ENCODE measurements around the gene GLI3.

The GLI3 gene

DNA sequence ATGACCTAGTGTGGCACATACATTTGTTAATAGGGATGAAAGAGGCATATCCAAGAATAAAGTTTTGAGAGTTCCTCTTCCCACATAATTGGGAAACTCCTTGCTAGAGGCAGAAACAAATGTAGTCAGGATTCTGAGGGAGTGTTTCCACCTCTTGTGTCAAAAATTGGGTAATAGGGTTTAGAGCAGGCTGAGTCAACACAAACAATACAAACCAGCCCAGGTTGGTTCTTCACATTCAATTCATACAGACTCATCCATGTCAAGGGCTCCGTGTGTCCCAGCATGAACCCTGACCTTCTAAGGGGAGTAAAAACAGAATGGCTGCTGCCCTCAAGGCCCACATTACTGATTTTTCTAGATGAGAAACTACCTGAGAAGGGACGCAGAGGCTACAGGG is 75.3 kb downstream of the GLI3 start:
- Histone ChIP-seq H3K27me3 (ENCODE audit: insufficient read depth, low read length, poor library complexity, severe bottlenecking) (no peaks in the 10 kb centered on the region), H2AFZ (ENCODE audit: low read length) (no peak overlapping the region), H3K36me3 (ENCODE audit: insufficient read depth, low read length) (no peaks in the 10 kb centered on the region), H3K4me3 (ENCODE audit: low read length, poor library complexity, severe bottlenecking) (no peak overlapping the region), H3K9ac (ENCODE audit: low read depth, low read length, poor library complexity, severe bottlenecking) (no peak overlapping the region), H3K4me2 (ENCODE audit: low read depth, low read length, poor library complexity, severe bottlenecking) (no peak overlapping the region), H4K20me1 (ENCODE audit: insufficient read depth, low read length, poor library complexity, severe bottlenecking) (no peaks in the 10 kb centered on the region), H3K79me2 (ENCODE audit: insufficient read depth, low read length) (no peaks in the 10 kb centered on the region), H3K4me1 (ENCODE audit: insufficient read depth, low read length, poor library complexity, severe bottlenecking) (no peaks in the 10 kb centered on the region), H3F3A (ENCODE audit: low read depth) (no peaks in the 10 kb centered on the region), H3K9me2 (replicated peaks; ENCODE audit: low read depth, low read length) (no peaks in the 10 kb centered on the region), H3K9me3 (ENCODE audit: insufficient read depth, low read depth, low read length) (no peaks in the 10 kb centered on the region)
- no peak for TF ChIP-seq EZH2phosphoT487 (IDR thresholded peaks at IDR 0.05; ENCODE audit: borderline replicate concordance)
- TF ChIP-seq, protein P1, sequence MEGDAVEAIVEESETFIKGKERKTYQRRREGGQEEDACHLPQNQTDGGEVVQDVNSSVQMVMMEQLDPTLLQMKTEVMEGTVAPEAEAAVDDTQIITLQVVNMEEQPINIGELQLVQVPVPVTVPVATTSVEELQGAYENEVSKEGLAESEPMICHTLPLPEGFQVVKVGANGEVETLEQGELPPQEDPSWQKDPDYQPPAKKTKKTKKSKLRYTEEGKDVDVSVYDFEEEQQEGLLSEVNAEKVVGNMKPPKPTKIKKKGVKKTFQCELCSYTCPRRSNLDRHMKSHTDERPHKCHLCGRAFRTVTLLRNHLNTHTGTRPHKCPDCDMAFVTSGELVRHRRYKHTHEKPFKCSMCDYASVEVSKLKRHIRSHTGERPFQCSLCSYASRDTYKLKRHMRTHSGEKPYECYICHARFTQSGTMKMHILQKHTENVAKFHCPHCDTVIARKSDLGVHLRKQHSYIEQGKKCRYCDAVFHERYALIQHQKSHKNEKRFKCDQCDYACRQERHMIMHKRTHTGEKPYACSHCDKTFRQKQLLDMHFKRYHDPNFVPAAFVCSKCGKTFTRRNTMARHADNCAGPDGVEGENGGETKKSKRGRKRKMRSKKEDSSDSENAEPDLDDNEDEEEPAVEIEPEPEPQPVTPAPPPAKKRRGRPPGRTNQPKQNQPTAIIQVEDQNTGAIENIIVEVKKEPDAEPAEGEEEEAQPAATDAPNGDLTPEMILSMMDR (conservative IDR thresholded peaks at IDR 0.05; ENCODE audit: low read length) = no peak

DNA sequence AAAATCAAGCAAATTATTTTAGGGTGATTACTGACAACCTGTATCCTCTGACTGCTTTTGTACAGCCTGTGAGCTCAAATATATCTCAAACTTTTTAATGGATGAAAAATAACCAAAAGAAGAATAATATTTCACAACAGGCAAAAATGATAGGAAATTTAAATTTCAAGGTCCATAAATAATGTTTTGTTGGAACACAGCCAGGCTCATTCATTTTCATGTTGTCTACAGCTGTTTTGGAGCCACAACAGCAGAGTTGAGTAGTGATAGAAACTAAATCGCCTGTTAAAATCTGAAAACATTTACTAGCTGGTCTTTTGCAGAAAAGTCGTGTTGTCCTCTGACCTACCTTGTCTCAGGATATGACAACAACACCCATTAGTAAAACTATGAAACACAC is 75.9 kb downstream of the GLI3 start:
- H3K4me1 ChIP-seq (ENCODE audit: insufficient read depth, low read length, poor library complexity, severe bottlenecking) = no peaks in the 10 kb centered on the region
- H3K4me3 ChIP-seq (ENCODE audit: low read length, poor library complexity, severe bottlenecking) = no peak overlapping the region
- no peak overlapping the region for H2AFZ ChIP-seq (ENCODE audit: low read length)
- TF ChIP-seq, protein P1 (conservative IDR thresholded peaks at IDR 0.05; ENCODE audit: low read length) = no peak
- no peak for TF ChIP-seq EZH2phosphoT487 (IDR thresholded peaks at IDR 0.05; ENCODE audit: borderline replicate concordance)
- H3K27me3 ChIP-seq (ENCODE audit: insufficient read depth, low read length, poor library complexity, severe bottlenecking) = no peaks in the 10 kb centered on the region
- H3K79me2 ChIP-seq (ENCODE audit: insufficient read depth, low read length) = no peaks in the 10 kb centered on the region
- H3F3A ChIP-seq (ENCODE audit: low read depth) = no peaks in the 10 kb centered on the region
- H4K20me1 ChIP-seq (ENCODE audit: insufficient read depth, low read length, poor library complexity, severe bottlenecking) = no peaks in the 10 kb centered on the region
- no peak overlapping the region for H3K4me2 ChIP-seq (ENCODE audit: low read depth, low read length, poor library complexity, severe bottlenecking)
- H3K9me2 ChIP-seq (replicated peaks; ENCODE audit: low read depth, low read length) = no peaks in the 10 kb centered on the region
- no peak overlapping the region for H3K9ac ChIP-seq (ENCODE audit: low read depth, low read length, poor library complexity, severe bottlenecking)
- no peaks in the 10 kb centered on the region for H3K36me3 ChIP-seq (ENCODE audit: insufficient read depth, low read length)
- no peaks in the 10 kb centered on the region for H3K9me3 ChIP-seq (ENCODE audit: insufficient read depth, low read depth, low read length)

DNA sequence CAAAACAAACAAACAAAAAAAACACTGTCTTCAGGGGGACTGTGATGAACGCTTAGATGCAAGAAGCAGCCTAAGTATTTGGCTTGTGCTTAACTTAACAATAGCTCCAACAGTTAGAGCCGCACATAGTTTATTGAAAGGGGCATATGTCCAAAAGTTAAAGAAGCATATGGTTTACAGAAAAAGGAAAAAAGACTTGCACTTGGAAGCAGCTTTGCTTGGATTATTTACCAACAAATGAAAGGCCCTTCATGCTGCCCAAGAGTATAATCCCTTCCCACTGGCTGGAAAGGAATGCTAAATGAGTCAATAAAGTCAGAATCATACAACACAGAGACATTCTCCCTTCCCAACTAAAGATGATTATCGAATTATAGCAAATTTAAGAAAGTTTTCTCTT is 77.9 kb downstream of the GLI3 start:
- TF ChIP-seq EZH2phosphoT487 (IDR thresholded peaks at IDR 0.05; ENCODE audit: borderline replicate concordance) = no peak
- TF ChIP-seq, protein P1 (conservative IDR thresholded peaks at IDR 0.05; ENCODE audit: low read length) = no peak
- Histone ChIP-seq H3K4me3 (ENCODE audit: low read length, poor library complexity, severe bottlenecking) (no peak overlapping the region), H3K9ac (ENCODE audit: low read depth, low read length, poor library complexity, severe bottlenecking) (no peak overlapping the region), H4K20me1 (ENCODE audit: insufficient read depth, low read length, poor library complexity, severe bottlenecking) (no peaks in the 10 kb centered on the region), H3K4me2 (ENCODE audit: low read depth, low read length, poor library complexity, severe bottlenecking) (no peak overlapping the region), H3K36me3 (ENCODE audit: insufficient read depth, low read length) (no peaks in the 10 kb centered on the region), H3K27me3 (ENCODE audit: insufficient read depth, low read length, poor library complexity, severe bottlenecking) (no peaks in the 10 kb centered on the region), H3K79me2 (ENCODE audit: insufficient read depth, low read length) (no peaks in the 10 kb centered on the region), H3F3A (ENCODE audit: low read depth) (no peaks in the 10 kb centered on the region), H2AFZ (ENCODE audit: low read length) (no peak overlapping the region), H3K9me2 (replicated peaks; ENCODE audit: low read depth, low read length) (no peaks in the 10 kb centered on the region), H3K4me1 (ENCODE audit: insufficient read depth, low read length, poor library complexity, severe bottlenecking) (no peaks in the 10 kb centered on the region), H3K9me3 (ENCODE audit: insufficient read depth, low read depth, low read length) (no peaks in the 10 kb centered on the region)

Data from Loucy (cell line).